Upper lobe of left lung (tissue), 4 donors: ENCODE results near the gene CPPED1.

ENCODE experiments used
- EP300 ChIP-seq, 4 donors: sonication (generic); formaldehyde crosslinking; IDR thresholded peaks; one replicate each; pipeline ENCODE4 v1.5.1; 2017; ENCODE audit warnings: antibody characterized with exemption in 4 of 4, control low read depth in 2 of 4
- POLR2A ChIP-seq, 4 donors: fragments of 450-650 bp; IDR thresholded peaks; one replicate each; pipeline ENCODE4 v1.5.1; 2016 to 2017; ENCODE audit warnings: antibody characterized with exemption in 4 of 4, mild to moderate bottlenecking in 2 of 4
- TF ChIP-seq, protein P1 (sequence below), 6 experiments: fragments of 450-650 bp in 4 of 6; fragments of 200-600 bp in 2 of 6; sonication (generic) in 2 of 6; IDR thresholded peaks; one replicate each; pipeline ENCODE4 v1.5.1; 2016 to 2019; ENCODE audit warnings: antibody characterized with exemption in 6 of 6

DNA sequence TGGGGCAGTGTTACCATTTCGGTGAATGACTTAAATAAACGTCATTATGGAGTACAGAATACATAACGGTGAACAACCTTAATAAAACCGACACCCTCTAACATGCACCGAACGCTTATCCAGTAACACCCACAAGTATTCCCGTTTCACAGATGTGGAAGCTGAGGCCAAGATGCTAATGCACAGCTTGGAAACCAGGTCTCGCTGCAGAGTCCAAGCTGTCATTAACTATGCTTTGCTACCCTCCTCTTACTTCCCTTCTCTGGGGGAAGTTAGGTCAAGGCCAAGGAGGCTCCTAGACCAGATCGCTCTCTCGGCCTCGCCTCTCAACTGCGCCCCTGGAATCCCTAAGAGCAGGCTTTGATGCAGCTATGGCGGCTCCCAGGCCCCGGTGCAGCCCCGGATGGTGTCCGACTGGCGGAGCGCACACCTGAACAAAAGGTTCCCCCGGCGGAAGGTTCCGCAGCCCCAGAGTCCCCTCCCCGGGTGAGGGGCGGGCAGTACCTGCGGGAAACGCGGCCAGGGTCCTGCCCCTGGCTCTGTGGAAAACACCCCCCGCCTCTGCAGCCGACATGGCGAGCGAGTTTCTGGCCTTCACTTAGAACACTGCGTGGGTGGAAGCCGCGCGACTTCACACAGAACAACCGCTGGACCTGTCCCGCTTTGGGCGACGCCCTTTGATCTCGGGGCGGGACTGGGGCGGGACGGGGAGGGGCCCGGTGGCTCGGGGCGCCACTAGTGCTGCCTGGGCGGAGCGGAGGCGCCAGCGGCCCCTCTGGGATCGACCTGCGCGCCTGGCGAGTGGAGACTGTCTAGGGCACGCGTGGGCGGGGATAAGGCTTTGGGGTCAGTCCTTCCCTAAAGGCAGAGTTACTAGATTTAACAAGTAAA lies at the start of gene CPPED1:
- TF ChIP-seq, protein P1, sequence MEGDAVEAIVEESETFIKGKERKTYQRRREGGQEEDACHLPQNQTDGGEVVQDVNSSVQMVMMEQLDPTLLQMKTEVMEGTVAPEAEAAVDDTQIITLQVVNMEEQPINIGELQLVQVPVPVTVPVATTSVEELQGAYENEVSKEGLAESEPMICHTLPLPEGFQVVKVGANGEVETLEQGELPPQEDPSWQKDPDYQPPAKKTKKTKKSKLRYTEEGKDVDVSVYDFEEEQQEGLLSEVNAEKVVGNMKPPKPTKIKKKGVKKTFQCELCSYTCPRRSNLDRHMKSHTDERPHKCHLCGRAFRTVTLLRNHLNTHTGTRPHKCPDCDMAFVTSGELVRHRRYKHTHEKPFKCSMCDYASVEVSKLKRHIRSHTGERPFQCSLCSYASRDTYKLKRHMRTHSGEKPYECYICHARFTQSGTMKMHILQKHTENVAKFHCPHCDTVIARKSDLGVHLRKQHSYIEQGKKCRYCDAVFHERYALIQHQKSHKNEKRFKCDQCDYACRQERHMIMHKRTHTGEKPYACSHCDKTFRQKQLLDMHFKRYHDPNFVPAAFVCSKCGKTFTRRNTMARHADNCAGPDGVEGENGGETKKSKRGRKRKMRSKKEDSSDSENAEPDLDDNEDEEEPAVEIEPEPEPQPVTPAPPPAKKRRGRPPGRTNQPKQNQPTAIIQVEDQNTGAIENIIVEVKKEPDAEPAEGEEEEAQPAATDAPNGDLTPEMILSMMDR (IDR thresholded peaks at IDR 0.05): peak in 1 of 6 experiments; percentile 24
- TF ChIP-seq POLR2A (IDR thresholded peaks at IDR 0.05) (peak in 2 of 4 donors; percentile 24 to 62), EP300 (IDR thresholded peaks at IDR 0.05) (no peak)
